CD14-positive monocyte (primary cell): ENCODE measurements around the gene EVC. TPM values are rescaled to one million over a fixed set of nuclear protein-coding genes. Genes with fewer than 3 reads are reported as not detected.

ENCODE experiments used
- DNase-seq, 3 donors: peaks; one replicate each; pipeline ENCODE4 v3.0.0-alpha.2; 2011 to 2022
- H2AFZ ChIP-seq: 2 replicates; pipeline ENCODE4 v1.6.0; 2012; ENCODE audit warnings: mild to moderate bottlenecking, low read depth, low read length, inconsistent platforms; ENCODE audit not compliant: insufficient read depth, poor library complexity, severe bottlenecking
- H3K27ac ChIP-seq, 2 donors: 1 replicate in 1 of 2; 2 replicates in 1 of 2; pipeline ENCODE4 v1.5.1; 2012 to 2013; ENCODE audit warnings: low read length in 2 of 2, control low read depth in 1 of 2, inconsistent platforms in 1 of 2, low read depth in 1 of 2, mild to moderate bottlenecking in 1 of 2
- H3K27me3 ChIP-seq, 2 donors: one replicate each; pipeline versions ENCODE4 v1.6.0 to v1.6.1; 2011 to 2013; ENCODE audit warnings: low read length in 2 of 2; ENCODE audit not compliant: control insufficient read depth in 2 of 2, insufficient read depth in 2 of 2
- H3K36me3 ChIP-seq, 2 donors: replicated peaks in 1 of 2; 1 replicate in 1 of 2; 2 replicates in 1 of 2; pipeline versions ENCODE4 v1.5.1 to v1.6.1; 2012 to 2013; ENCODE audit warnings: low read length in 2 of 2, control low read depth in 1 of 2, inconsistent platforms in 1 of 2, mild to moderate bottlenecking in 1 of 2; ENCODE audit not compliant: insufficient read depth in 2 of 2, control insufficient read depth in 1 of 2
- H3K4me1 ChIP-seq, 2 donors: 1 replicate in 1 of 2; 2 replicates in 1 of 2; pipeline versions ENCODE4 v1.5.1 to v1.6.1; 2012 to 2013; ENCODE audit warnings: low read length in 2 of 2, control low read depth in 1 of 2, inconsistent platforms in 1 of 2, mild to moderate bottlenecking in 1 of 2, moderate library complexity in 1 of 2; ENCODE audit not compliant: insufficient read depth in 2 of 2, control insufficient read depth in 1 of 2
- H3K4me2 ChIP-seq: replicated peaks from 2 replicates; pipeline ENCODE3; 2012; ENCODE audit warnings: low read length, moderate library complexity, mild to moderate bottlenecking; ENCODE audit not compliant: poor library complexity, severe bottlenecking; ENCODE audit errors: extremely low read depth
- H3K4me3 ChIP-seq, 3 experiments: fragments of 200-600 bp in 1 of 3; sonication (generic) in 1 of 3; replicated peaks in 1 of 3; 1 replicate in 2 of 3; 2 replicates in 1 of 3; pipeline ENCODE4 v1.5.1; 2011 to 2013; ENCODE audit warnings: low read length in 3 of 3, mild to moderate bottlenecking in 3 of 3, control low read depth in 2 of 3, low read depth in 2 of 3, inconsistent platforms in 1 of 3, moderate library complexity in 1 of 3
- H3K79me2 ChIP-seq: 2 replicates; pipeline ENCODE4 v1.6.0; 2012; ENCODE audit warnings: mild to moderate bottlenecking, control low read depth, inconsistent platforms, low read length, moderate library complexity; ENCODE audit not compliant: insufficient read depth
- H3K9ac ChIP-seq: 2 replicates; pipeline ENCODE4 v1.6.0; 2017; ENCODE audit warnings: low read length, mild to moderate bottlenecking; ENCODE audit not compliant: insufficient read depth, poor library complexity, severe bottlenecking
- H3K9me3 ChIP-seq, 2 donors: replicated peaks in 1 of 2; 1 replicate in 1 of 2; 2 replicates in 1 of 2; pipeline versions ENCODE4 v1.5.1 to v1.6.1; 2012 to 2013; ENCODE audit warnings: low read length in 2 of 2, control low read depth in 1 of 2; ENCODE audit not compliant: control insufficient read depth in 1 of 2, insufficient read depth in 1 of 2
- H4K20me1 ChIP-seq: 2 replicates; pipeline ENCODE4 v1.6.0; 2012; ENCODE audit warnings: mild to moderate bottlenecking, low read length, control low read depth, moderate library complexity; ENCODE audit not compliant: insufficient read depth
- H3K27ac Mint-ChIP-seq, 7 donors: one replicate each; pipeline ENCODE4 v1.8.0; 2020; ENCODE audit warnings: mild to moderate bottlenecking in 7 of 7, mixed read lengths in 7 of 7, moderate library complexity in 6 of 7, inconsistent platforms in 2 of 7
- H3K27me3 Mint-ChIP-seq, 3 donors: one replicate each; pipeline ENCODE4 v1.8.0; 2021 to 2022; ENCODE audit warnings: low read depth in 3 of 3, mild to moderate bottlenecking in 3 of 3, mixed read lengths in 3 of 3, moderate library complexity in 3 of 3, inconsistent platforms in 1 of 3
- H3K36me3 Mint-ChIP-seq, 2 donors: one replicate each; pipeline ENCODE4 v1.8.0; 2020; ENCODE audit warnings: mixed read lengths in 2 of 2, inconsistent platforms in 1 of 2, mild to moderate bottlenecking in 1 of 2
- H3K4me1 Mint-ChIP-seq: one replicate; pipeline ENCODE4 v1.8.0; 2020; ENCODE audit warnings: mild to moderate bottlenecking, mixed read lengths
- H3K4me3 Mint-ChIP-seq, 2 donors: one replicate each; pipeline ENCODE4 v1.8.0; 2020; ENCODE audit warnings: mild to moderate bottlenecking in 2 of 2, mixed read lengths in 2 of 2, moderate library complexity in 1 of 2
- H3K9me3 Mint-ChIP-seq, 7 donors: one replicate each; pipeline ENCODE4 v1.8.0; 2020 to 2022; ENCODE audit warnings: mixed read lengths in 7 of 7, mild to moderate bottlenecking in 6 of 7, moderate library complexity in 6 of 7, inconsistent platforms in 2 of 7
- CTCF ChIP-seq: fragments of 200-600 bp; IDR thresholded peaks from one replicate; pipeline ENCODE4 v1.8.0; 2022; ENCODE audit warnings: antibody characterized with exemption, mild to moderate bottlenecking
- WGBS: methylation state at CpG from one replicate; pipeline ENCODE4 v1.1.5; 2013; ENCODE audit warnings: missing lambda C conversion rate; ENCODE audit not compliant: insufficient coverage; 5-methylcytosine and 5-hydroxymethylcytosine counted together
- intact Hi-C, 2 donors: fragments of 100-400 bp; cut with micrococcal nuclease; formaldehyde crosslinking; loops; one replicate each; pipeline versions ENCODE4 v1.15.0 to v1.15.1; 2023
- polyA plus RNA-seq, 3 donors: library from polyadenylated mRNA; depleted of rRNA in 1 of 3; unstranded in 2 of 3; stranded (reverse) in 1 of 3; fragments of 300-500 nt in 2 of 3; fragments of >200 nt in 1 of 3; fragmentation: Illumina TruSeq in 2 of 3; gene quantifications; 1 replicate in 2 of 3; 2 replicates in 1 of 3; pipeline ENCODE4 v1.2.3, GENCODE V29; 2012 to 2021

EVC gene
- polyA plus RNA-seq, 3 donors, result 0.36 TPM; not detected in 2

DNA sequence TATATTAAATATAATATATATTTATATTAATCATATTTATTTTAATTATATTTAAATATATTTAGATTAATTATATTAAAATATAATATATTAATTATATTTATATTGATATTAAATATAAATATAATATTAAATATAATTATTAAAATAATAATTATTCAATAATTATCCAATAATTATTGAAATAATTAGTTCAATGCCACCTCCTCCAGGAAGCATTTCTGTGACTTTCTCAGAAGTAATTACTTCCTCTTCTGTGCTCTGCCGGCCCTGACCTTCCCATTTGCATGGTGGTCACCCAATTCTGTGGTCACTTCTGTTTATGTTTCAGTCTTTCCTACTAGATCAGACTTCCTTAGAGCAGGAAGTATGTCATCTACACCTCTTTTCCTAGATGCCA lies 48.4 kb upstream of the EVC start:
- Histone ChIP-seq H2AFZ (no peak overlapping the region), H3K4me1 (no peaks in the 10 kb centered on the region), H3K9me3 (peaks cover 2 to 8% of the 10 kb centered on the region in 2 donors), H3K79me2 (no peaks in the 10 kb centered on the region), H4K20me1 (no peaks in the 10 kb centered on the region), H3K4me3 (no peak overlapping the region), H3K27me3 (no peaks in the 10 kb centered on the region), H3K36me3 (no peaks in the 10 kb centered on the region), H3K27ac (no peak overlapping the region), H3K4me2 (no peak overlapping the region), H3K9ac (no peak overlapping the region)
- Mint-ChIP-seq H3K36me3 (no peaks in the 10 kb centered on the region), H3K4me1 (no peaks in the 10 kb centered on the region), H3K4me3 (no peak overlapping the region), H3K9me3 (peaks cover 0 to 7% (median 3%) of the 10 kb centered on the region in 7 donors), H3K27ac (no peak overlapping the region), H3K27me3 (peaks cover 0 to 1% (median 1%) of the 10 kb centered on the region in 3 donors)
- intact Hi-C loops, result no loop called here
- DNase-seq, result no peak
- 0% methylated on average over 1 of the region's 1 CpG for WGBS
- TF ChIP-seq CTCF, result no peak

DNA sequence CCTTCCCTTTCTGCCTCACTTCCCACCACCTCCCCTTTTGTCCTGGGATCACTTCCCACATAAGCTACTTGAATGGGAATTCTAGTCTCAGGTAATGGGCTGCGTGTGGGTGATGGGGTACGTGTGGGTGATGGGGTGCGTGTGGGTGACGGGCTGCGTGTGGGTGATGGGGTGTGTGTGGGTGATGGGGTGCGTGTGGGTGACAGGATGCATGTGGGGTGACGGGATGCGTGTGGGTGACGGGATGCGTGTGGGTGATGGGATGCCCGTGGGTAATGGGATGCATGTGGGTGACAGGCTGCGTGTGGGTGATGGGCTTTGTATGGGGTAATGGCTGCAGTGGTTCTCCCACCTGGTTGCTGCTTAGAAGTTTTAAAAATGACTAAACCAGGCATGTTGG lies 46.2 kb upstream of the EVC start:
- TF ChIP-seq CTCF, result no peak
- Histone ChIP-seq H3K4me3 (no peak overlapping the region), H3K9ac (no peak overlapping the region), H3K27ac (no peak overlapping the region), H3K4me2 (no peak overlapping the region), H3K9me3 (peaks cover 6 to 10% of the 10 kb centered on the region in 2 donors), H2AFZ (no peak overlapping the region), H3K36me3 (no peaks in the 10 kb centered on the region), H3K27me3 (no peaks in the 10 kb centered on the region), H3K79me2 (no peaks in the 10 kb centered on the region), H4K20me1 (no peaks in the 10 kb centered on the region), H3K4me1 (no peaks in the 10 kb centered on the region)
- intact Hi-C loops, result no loop called here
- H3K4me3 Mint-ChIP-seq, result no peak overlapping the region
- no peaks in the 10 kb centered on the region for H3K4me1 Mint-ChIP-seq
- H3K27me3 Mint-ChIP-seq, result peaks cover 0 to 1% (median 0%) of the 10 kb centered on the region in 3 donors
- no peaks in the 10 kb centered on the region for H3K36me3 Mint-ChIP-seq
- H3K27ac Mint-ChIP-seq, result no peak overlapping the region
- 97% methylated on average over 9 of the region's 12 CpGs for WGBS
- DNase-seq, result no peak
- peaks cover 1 to 9% (median 4%) of the 10 kb centered on the region in 7 donors for H3K9me3 Mint-ChIP-seq
